GM19099 (cell line): ENCODE measurements around the gene TTLL10.

Experiments
- POLR2A ChIP-seq: IDR thresholded peaks from 3 replicates; pipeline ENCODE4 v1.6.1; 2011; ENCODE audit warnings: low read depth; ENCODE audit not compliant: insufficient read length; ENCODE audit errors: extremely low read depth

TTLL10 gene

DNA sequence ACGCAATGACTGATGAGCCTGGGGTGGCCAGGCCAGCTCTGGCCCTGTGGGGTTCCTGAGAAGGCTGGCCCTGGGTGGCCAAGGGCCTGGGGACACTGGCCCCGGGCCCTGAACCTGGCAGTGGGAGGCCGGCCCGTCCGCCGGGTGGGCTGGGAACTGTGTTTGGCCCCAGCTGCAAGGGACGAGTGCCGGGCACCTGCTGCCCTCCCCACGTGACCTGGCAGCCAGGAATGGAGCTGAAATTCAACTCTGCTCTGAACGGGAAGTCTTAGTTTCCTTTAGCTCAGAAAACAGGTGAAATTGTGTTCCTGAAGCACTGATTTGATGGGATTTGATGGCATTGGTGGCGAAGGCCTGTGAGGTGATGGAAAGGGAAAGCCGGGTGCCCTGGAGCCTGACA is 8.2 kb upstream of the TTLL10 start:
- TF ChIP-seq POLR2A = no peak

GRCh38 chr1:1165900-1166421 is 7.7 kb upstream of the TTLL10 start:
- no peak for TF ChIP-seq POLR2A

- no peak for TF ChIP-seq POLR2A
Measured at GRCh38 chr1:1166642-1167397, 6.9 kb upstream of the TTLL10 start.

DNA sequence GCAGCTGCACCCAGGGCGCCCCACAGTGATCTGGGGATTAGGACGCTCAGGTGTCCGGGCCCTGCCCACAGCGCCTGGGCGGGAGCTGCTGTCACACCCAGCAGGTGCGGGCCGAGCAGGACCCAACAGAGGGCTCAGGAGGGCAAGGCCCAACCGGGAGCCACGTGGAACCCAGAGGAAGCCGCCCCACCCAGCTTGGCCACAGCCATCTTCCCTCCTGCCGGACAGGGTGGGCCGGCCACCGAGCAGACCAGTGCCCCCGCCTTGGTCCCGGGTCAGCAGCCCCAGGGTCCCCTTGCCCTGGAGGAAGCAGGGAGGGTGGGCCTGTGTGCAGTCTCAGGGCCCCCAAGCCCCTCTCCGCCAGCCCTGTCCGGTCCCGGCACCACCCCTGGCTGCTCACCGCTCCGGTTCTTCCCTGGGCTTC is 6.3 kb upstream of the TTLL10 start:
- TF ChIP-seq POLR2A = no peak

GRCh38 chr1:1167841-1168450 is 5.7 kb upstream of the TTLL10 start:
- no peak for TF ChIP-seq POLR2A

DNA sequence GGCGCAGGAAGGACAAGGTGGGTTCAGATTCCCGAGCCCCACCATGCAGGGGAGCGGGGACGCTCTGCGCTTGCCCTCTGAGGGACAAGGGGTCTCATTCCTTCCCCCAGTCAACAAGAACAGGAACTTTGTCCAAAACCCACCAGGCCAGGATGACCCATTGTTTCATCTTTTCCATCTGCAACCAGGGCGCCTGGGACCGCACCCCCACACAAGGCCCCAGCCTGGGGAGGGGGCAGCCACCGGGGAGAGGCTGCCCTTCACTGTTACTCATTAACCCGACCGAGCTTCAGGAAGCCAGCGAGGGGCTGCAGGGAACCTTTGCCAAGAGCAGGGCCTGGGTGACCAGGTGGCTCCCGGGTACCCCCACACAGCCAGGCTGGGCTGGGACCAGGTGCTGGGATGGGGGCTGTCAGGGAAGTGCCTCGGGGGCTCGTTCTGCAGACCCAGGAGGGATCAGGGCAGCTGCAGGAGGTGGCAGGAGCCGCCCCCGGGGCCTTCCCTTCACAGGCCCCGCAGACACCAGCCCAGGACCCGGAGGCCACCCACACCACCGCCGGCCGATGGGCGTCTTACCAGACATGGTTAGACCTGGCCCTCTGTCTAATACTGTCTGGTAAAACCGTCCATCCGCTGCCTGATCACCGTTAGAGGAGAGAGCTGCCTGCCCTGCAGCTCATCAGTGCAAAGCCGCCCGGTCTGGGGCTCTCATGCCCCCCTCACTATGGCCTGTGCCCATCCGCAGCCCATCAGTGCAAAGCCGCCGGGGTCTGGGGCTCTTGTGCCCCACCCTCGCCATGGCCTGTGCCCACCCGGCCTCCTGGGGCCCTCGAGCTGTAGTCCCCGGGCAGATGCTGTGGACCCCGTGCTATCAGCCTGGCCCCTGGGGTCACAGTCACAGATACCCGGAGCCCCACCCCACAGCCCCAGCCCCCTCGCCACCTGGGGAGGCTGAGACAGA is 4.9 kb upstream of the TTLL10 start:
- no peak for TF ChIP-seq POLR2A

DNA sequence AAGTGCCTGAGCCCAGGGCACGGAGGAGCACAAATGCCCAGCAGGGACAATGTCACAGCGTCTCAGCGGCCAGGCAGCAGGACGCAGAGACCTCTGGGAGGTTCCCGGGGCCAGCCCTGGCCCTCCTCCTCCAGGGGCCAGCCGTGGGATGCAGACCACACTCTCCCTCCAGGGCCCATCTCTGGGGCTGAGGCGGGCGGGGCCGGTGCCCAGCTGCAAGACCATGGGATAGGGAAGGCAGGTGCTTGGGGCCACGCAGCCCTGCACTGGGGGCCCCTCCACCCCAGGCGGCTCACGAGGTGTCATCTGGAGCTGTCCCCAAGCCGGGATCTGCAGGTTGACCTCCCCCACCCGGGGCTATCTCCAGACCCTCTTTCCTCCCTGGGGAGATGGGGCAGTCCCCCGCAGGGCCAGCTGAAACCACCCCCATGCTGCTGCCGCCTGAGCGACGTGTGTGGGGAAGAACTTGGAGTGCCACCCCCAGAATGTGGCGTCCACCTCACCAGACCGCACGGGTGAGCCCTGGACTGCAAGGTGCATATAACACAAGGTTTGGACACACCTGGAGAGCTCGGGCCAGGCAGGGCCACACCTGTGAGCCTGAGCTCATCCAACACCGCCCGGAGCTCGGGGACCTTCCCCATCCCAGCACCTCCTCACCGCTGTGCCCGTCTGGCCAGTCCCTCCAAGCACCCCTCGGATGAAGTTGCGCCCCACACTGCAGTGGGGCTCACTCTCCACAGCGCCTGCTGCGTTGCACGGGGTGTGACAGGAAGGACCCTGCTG is 4.1 kb upstream of the TTLL10 start:
- TF ChIP-seq POLR2A = no peak

DNA sequence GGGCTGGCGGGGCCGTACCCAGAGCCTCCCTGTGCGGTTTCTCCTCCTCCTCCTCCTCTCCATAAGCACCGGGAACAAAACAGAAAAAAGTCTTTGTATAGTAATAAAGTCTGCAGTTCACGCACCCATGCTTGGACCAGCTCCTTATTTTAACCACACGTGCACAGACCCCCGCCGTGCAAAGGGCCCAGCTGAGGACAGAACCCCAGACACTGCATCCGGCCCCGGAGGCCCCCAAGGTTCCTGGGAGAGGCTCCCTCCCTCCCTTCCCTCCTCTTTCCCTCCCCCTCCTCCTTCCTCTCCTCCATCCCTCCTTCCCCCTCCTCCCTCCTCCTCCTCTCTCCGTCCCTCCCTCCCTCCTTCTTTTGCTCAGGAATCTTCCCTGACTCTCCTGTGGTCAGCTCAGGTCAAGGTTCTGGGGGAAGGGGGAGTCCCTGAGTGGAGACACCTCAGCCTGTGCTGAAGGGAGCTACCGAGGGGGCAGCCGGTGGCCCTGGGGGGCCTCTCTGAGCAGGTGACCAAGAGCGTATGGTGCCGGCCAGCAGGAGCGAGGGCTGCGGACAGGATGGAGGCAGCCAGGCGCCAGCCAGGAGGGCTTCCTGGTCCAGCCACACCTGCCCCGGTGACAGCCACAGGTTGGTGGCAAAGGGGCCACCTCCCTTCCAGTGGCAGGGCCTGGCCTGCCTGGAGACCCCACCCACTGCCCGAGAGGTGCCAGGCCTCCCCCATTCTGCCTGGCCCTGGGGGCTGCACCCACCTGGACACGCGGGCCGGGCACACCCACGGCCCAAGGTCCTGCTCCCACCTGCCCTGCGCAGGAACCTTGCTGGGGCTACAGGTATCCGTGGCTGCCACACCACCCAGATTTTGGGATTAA is 3.2 kb upstream of the TTLL10 start:
- no peak for TF ChIP-seq POLR2A

GRCh38 chr1:1171161-1171545 is 2.5 kb upstream of the TTLL10 start:
- TF ChIP-seq POLR2A = no peak

DNA sequence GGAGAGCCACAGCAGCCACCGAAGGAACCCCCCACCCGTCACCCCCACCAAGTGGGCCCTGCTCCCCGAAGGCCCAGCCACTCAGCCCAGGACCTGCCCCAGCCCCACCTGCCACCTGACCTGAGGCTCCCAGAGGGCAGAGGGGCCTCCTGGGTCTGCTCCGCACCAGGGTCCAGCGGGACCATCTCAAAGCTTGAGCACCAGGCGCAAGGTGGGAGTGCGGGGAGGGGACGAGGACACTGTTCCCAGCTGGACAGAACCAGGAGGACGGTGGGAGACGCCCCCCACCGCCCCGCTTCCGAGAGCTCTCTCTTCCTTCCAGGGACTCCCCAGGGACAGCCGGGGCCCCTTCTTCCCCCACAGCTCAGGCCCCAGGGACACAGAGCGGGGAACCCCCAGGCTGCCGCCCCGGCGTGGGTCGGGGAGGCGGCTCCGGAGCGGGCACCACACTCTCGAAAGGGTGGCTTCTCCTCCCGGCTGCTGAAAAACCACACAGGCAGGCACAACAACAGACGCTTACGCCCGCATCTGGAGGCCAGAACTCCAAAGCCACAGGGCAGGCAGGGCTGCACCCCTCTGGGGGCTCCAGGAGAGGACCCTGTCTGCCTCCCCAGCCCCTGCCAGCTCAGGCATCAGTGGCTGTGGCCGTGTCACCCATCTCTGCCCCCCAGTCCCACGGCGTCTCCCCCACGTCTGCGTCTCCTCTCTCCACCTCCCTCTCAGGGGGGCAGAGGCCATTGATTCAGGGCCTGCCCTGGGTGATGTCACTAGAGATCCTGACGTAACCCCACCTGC is 1.9 kb upstream of the TTLL10 start:
- TF ChIP-seq POLR2A = no peak

GRCh38 chr1:1173061-1173792 is 453 bp upstream of the TTLL10 start:
- TF ChIP-seq POLR2A = no peak

GRCh38 chr1:1175221-1176062 is 1.8 kb downstream of the TTLL10 start:
- TF ChIP-seq POLR2A = no peak

- TF ChIP-seq POLR2A = no peak
Measured at GRCh38 chr1:1176931-1177330, 3.3 kb downstream of the TTLL10 start.
